WTC11 (cell line): ENCODE results near the gene MPV17L2. TPM values are rescaled to one million over a fixed set of nuclear protein-coding genes. Genes with fewer than 3 reads are reported as not detected.

Source experiments
- ARID4B ChIP-seq: sonication (generic); formaldehyde crosslinking; IDR thresholded peaks from 2 replicates; pipeline ENCODE4 v1.8.0; 2023; ENCODE audit warnings: missing genetic modification reagents, mild to moderate bottlenecking, borderline replicate concordance
- CDX4 ChIP-seq: fragments of 250-450 bp; sonication (Bioruptor Pico); IDR thresholded peaks from 2 replicates; pipeline ENCODE4 v1.9.0; 2021; ENCODE audit warnings: moderate library complexity, mild to moderate bottlenecking, inconsistent platforms, borderline replicate concordance
- CREB1 ChIP-seq: sonication (generic); formaldehyde crosslinking; IDR thresholded peaks from 2 replicates; pipeline ENCODE4 v1.8.0; 2023; ENCODE audit warnings: mild to moderate bottlenecking, missing genetic modification reagents
- CTCF ChIP-seq: fragments of 200-600 bp; IDR thresholded peaks from 2 replicates; pipeline ENCODE4 v1.8.0; 2022; ENCODE audit warnings: antibody characterized with exemption
- E2F5 ChIP-seq: sonication (generic); formaldehyde crosslinking; IDR thresholded peaks from 2 replicates; pipeline ENCODE4 v1.8.1; 2022; ENCODE audit warnings: mild to moderate bottlenecking, moderate library complexity, missing genetic modification reagents
- EMX1 ChIP-seq: fragments of 250-450 bp; sonication (Bioruptor Pico); IDR thresholded peaks from 2 replicates; pipeline ENCODE4 v1.8.0; 2021; ENCODE audit warnings: mild to moderate bottlenecking
- FOXP1 ChIP-seq: sonication (generic); formaldehyde crosslinking; IDR thresholded peaks from 2 replicates; pipeline ENCODE4 v1.8.0; 2022; ENCODE audit warnings: missing genetic modification reagents, mild to moderate bottlenecking, moderate library complexity, borderline replicate concordance
- FOXP4 ChIP-seq: sonication (generic); formaldehyde crosslinking; IDR thresholded peaks from 2 replicates; pipeline ENCODE4 v1.8.0; 2022; ENCODE audit warnings: mild to moderate bottlenecking, missing genetic modification reagents
- GRHL2 ChIP-seq: fragments of 250-450 bp; sonication (Bioruptor Pico); IDR thresholded peaks from 2 replicates; pipeline ENCODE4 v1.8.0; 2022; ENCODE audit warnings: mild to moderate bottlenecking, moderate library complexity; ENCODE audit not compliant: insufficient replicate concordance, severe bottlenecking
- IRF2 ChIP-seq: sonication (generic); formaldehyde crosslinking; IDR thresholded peaks from 2 replicates; pipeline ENCODE4 v1.8.0; 2022; ENCODE audit warnings: low read depth, missing genetic modification reagents, borderline replicate concordance
- KAT7 ChIP-seq: sonication (generic); formaldehyde crosslinking; IDR thresholded peaks from 2 replicates; pipeline ENCODE4 v1.8.1; 2023; ENCODE audit warnings: missing genetic modification reagents, mild to moderate bottlenecking, borderline replicate concordance
- MXD4 ChIP-seq: fragments of 250-450 bp; sonication (Bioruptor Pico); IDR thresholded peaks from 2 replicates; pipeline ENCODE4 v1.8.0; 2021; ENCODE audit warnings: mild to moderate bottlenecking, moderate library complexity, borderline replicate concordance
- NFE2L1 ChIP-seq: sonication (generic); formaldehyde crosslinking; IDR thresholded peaks from 2 replicates; pipeline ENCODE4 v1.8.1; 2023; ENCODE audit warnings: missing genetic modification reagents
- NFYB ChIP-seq: sonication (generic); formaldehyde crosslinking; conservative IDR thresholded peaks from 2 replicates; pipeline ENCODE4 v1.8.0; 2022; ENCODE audit warnings: low read depth, missing genetic modification reagents
- RELA ChIP-seq: sonication (generic); formaldehyde crosslinking; IDR thresholded peaks from 2 replicates; pipeline ENCODE4 v1.8.1; 2022; ENCODE audit warnings: missing genetic modification reagents, mild to moderate bottlenecking, borderline replicate concordance
- RORB ChIP-seq: fragments of 250-450 bp; sonication (Bioruptor Pico); IDR thresholded peaks from 2 replicates; pipeline ENCODE4 v1.9.0; 2021; ENCODE audit warnings: mild to moderate bottlenecking
- SP1 ChIP-seq: sonication (generic); formaldehyde crosslinking; conservative IDR thresholded peaks from 2 replicates; pipeline ENCODE4 v1.8.1; 2022; ENCODE audit warnings: missing genetic modification reagents
- TCF7 ChIP-seq: sonication (generic); formaldehyde crosslinking; IDR thresholded peaks from 2 replicates; pipeline ENCODE4 v1.8.0; 2022; ENCODE audit warnings: mild to moderate bottlenecking, low read depth, missing genetic modification reagents, moderate library complexity
- TP53 ChIP-seq: sonication (generic); formaldehyde crosslinking; IDR thresholded peaks from 2 replicates; pipeline ENCODE4 v1.8.1; 2023; ENCODE audit warnings: mild to moderate bottlenecking, missing genetic modification reagents
- USF1 ChIP-seq: sonication (generic); formaldehyde crosslinking; IDR thresholded peaks from 2 replicates; pipeline ENCODE4 v1.8.0; 2022; ENCODE audit warnings: mild to moderate bottlenecking, missing genetic modification reagents
- ZBTB21 ChIP-seq: sonication (generic); formaldehyde crosslinking; IDR thresholded peaks from 2 replicates; pipeline ENCODE4 v1.8.1; 2023; ENCODE audit warnings: mild to moderate bottlenecking, missing genetic modification reagents, borderline replicate concordance
- ZNF121 ChIP-seq: sonication (generic); formaldehyde crosslinking; IDR thresholded peaks from 2 replicates; pipeline ENCODE4 v1.8.0; 2023; ENCODE audit warnings: missing genetic modification reagents
- ZNF232 ChIP-seq: sonication (generic); formaldehyde crosslinking; IDR thresholded peaks from 2 replicates; pipeline ENCODE4 v1.8.0; 2022; ENCODE audit warnings: mild to moderate bottlenecking, missing genetic modification reagents
- ZNF416 ChIP-seq: fragments of 250-450 bp; sonication (Bioruptor Pico); IDR thresholded peaks from 2 replicates; pipeline ENCODE4 v1.9.0; 2021; ENCODE audit warnings: mild to moderate bottlenecking, inconsistent platforms
- ZNF532 ChIP-seq: fragments of 250-450 bp; sonication (Bioruptor Pico); IDR thresholded peaks from 2 replicates; pipeline ENCODE4 v1.9.0; 2021; ENCODE audit warnings: mild to moderate bottlenecking, borderline replicate concordance
- total RNA-seq: library from RNA; stranded (reverse); gene quantifications from 3 replicates; pipeline ENCODE4 v1.2.3, GENCODE V29; 2021

Gene MPV17L2
- total RNA-seq, 1 experiment from 2014 or later = 29.8 TPM

GRCh38 chr19:18233224-18233825 lies 40.3 kb downstream of the MPV17L2 start (continued):
- TF ChIP-seq FOXP4 (CRISPR knock-in tag) (peak; percentile 98), ZNF532 (CRISPR knock-in tag) (no peak), RELA (CRISPR knock-in tag) (peak; percentile 85), MXD4 (CRISPR knock-in tag) (no peak), ARID4B (CRISPR knock-in tag) (peak; percentile 100), ZNF121 (CRISPR knock-in tag) (peak; percentile 33), TCF7 (CRISPR knock-in tag) (peak; percentile 91), FOXP1 (CRISPR knock-in tag) (peak; percentile 99), ZNF416 (0 out of 2 replicates have a peak, but pooled peaks have one; percentile 24), KAT7 (CRISPR knock-in tag) (no peak), USF1 (CRISPR knock-in tag) (peak; percentile 86), ZNF232 (CRISPR knock-in tag) (peak; percentile 94; the same call in 1 of the 2 replicates), E2F5 (CRISPR knock-in tag) (peak; percentile 61; the same call in 1 of the 2 replicates), EMX1 (CRISPR knock-in tag) (no peak), RORB (CRISPR knock-in tag) (no peak), IRF2 (CRISPR knock-in tag) (peak; percentile 88; the same call in 1 of the 2 replicates), GRHL2 (CRISPR knock-in tag) (no peak), NFE2L1 (CRISPR knock-in tag) (peak; percentile 93), NFYB (CRISPR knock-in tag) (peak; percentile 57), CDX4 (no peak), SP1 (CRISPR knock-in tag) (peak; percentile 76; the same call in 1 of the 2 replicates), ZBTB21 (peak; percentile 82), CTCF (no peak), TP53 (CRISPR knock-in tag) (peak; percentile 96), CREB1 (CRISPR knock-in tag) (peak; percentile 76; the same call in 1 of the 2 replicates)
